ENCODE measurements around the gene LINC01488. TPM values are rescaled to one million over a fixed set of nuclear protein-coding genes. Genes with fewer than 3 reads are reported as not detected.

The LINC01488 gene
- total RNA-seq, 6 donors from 2014 or later: not detected

DNA sequence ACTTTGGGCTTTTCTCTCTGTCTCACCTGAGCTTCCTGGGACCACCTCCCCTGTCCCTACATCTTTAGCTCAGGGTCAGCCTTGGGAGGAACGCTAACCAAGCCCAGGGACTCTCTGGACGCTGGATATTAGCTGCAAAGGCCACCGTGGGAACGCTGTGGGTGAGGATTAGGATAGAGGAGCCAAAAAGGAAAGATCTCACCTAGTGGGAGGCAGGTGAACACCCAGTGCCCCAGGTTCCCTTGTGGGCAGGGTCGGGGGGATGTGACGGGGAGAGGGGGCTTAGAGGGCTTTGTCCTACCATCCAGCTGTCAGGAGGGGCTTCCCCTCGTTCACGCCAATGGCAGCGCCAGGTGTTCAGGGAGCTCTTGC lies 50.2 kb downstream of the LINC01488 start:
- DNase-seq (peak in 1 of 2 donors; percentile 7), ATAC-seq (ENCODE audit: low FRiP score in 2 of 2) (no peak)
- Histone ChIP-seq H3K36me3 (no peaks in the 10 kb centered on the region), H3K4me3 (no peak overlapping the region), H3K27ac (no peak overlapping the region), H3K27me3 (no peaks in the 10 kb centered on the region), H3K4me1 (peaks cover 0 to 5% (median 0%) of the 10 kb centered on the region in 4 donors), H3K9me3 (no peaks in the 10 kb centered on the region)
- no peak for TF ChIP-seq EP300 (IDR thresholded peaks at IDR 0.05)
- TF ChIP-seq POLR2A (IDR thresholded peaks at IDR 0.05): no peak
- 85 to 94% methylated on average over 9 of the region's 9 CpGs for WGBS, 2 donors

DNA sequence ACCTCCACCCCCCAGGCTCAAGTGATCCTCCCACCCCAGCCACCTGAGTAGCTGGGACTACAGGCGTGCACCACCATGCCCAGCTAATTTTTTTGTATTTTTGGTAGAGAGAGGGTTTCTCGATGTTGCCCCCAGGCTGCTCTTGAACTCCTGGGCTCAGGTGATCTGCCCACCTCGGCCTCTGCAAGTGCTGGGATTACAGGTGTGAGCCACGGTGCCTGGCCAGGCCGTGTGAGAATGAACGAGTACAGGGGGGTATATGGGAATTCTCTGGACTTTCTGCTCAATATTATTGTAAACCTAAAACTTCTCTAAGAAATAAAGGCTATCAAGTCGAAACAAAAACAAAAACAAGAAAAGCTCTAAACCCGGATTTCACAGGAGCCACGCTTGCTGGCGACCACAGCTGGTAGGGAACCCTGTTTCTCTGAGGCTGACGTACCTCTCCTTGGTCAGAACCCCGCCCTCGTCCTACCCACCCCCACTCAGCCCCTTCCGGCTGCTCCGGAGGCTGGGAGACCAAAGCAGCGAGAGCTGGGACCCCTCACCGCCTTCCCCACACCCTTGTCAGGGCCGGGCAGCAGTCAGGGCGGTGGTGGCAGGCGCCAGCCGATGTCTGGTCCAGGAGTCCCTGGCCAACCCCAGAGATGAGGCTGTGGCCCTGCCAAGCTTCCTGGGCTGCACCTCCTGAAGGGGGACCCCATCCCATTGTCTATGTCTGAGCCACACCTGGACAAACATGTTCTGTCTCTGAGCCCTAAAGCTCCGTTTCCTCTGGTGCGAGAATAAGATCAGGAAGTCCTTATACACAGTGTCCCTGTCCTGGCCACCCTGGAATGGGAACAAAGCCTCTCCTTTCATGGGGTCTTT lies 52.1 kb downstream of the LINC01488 start:
- TF ChIP-seq CTCF (IDR thresholded peaks at IDR 0.05): no peak
- TF ChIP-seq POLR2AphosphoS5 (IDR thresholded peaks at IDR 0.05): no peak
- no peak for TF ChIP-seq POLR2A (IDR thresholded peaks at IDR 0.05)
- no peak for TF ChIP-seq EP300 (IDR thresholded peaks at IDR 0.05)
- WGBS, 2 donors: 82 to 91% methylated on average over 15 to 23 of the region's 23 CpGs

GRCh38 chr11:69534166-69534530 lies 52.7 kb downstream of the LINC01488 start:
- 73 to 79% methylated on average over 3 to 14 of the region's 14 CpGs for WGBS, 2 donors
- Histone ChIP-seq H3K27me3 (no peaks in the 10 kb centered on the region), H3K36me3 (no peaks in the 10 kb centered on the region), H3K9me3 (no peaks in the 10 kb centered on the region), H3K4me1 (peaks cover 7 to 16% (median 10%) of the 10 kb centered on the region in 4 donors), H3K27ac (no peak overlapping the region), H3K4me3 (no peak overlapping the region)
- TF ChIP-seq POLR2A (IDR thresholded peaks at IDR 0.05): no peak
- DNase-seq (no peak), ATAC-seq (ENCODE audit: low FRiP score in 2 of 2) (no peak)

More for the DNA sequence above, 52.1 kb downstream of the LINC01488 start:
- DNase-seq: no peak
- no peaks in the 10 kb centered on the region for H3K27me3 ChIP-seq
- no peak overlapping the region for H3K27ac ChIP-seq
- H3K4me3 ChIP-seq: no peak overlapping the region
- H3K36me3 ChIP-seq: no peaks in the 10 kb centered on the region
- peaks cover under 1 to 10% (median 4%) of the 10 kb centered on the region in 4 donors for H3K4me1 ChIP-seq
- ATAC-seq (ENCODE audit: low FRiP score in 2 of 2): no peak
- no peaks in the 10 kb centered on the region for H3K9me3 ChIP-seq

DNA sequence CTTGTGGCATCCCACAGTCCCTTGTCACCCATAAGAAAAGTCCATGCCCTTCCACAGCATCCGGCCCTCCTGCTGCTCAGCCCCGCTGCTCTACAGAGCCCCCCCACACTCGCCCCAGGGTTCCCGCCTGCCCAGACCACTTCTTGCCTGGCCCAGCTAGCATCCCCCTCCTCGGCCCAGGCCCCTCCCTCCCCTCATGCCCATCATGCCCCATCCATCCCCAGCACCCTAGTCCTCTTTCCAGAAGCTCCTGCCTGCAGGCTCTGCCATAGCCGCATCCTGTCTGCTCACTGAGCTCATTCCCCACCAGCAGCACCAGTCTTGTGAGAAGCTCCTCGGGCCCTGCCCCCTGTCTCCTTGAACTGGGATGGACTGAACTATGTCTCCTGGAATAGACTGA lies 54.4 kb downstream of the LINC01488 start:
- 90 to 97% methylated on average over 7 of the region's 7 CpGs for WGBS, 2 donors
- no peaks in the 10 kb centered on the region for H3K9me3 ChIP-seq
- H3K4me3 ChIP-seq: no peak overlapping the region
- ATAC-seq (ENCODE audit: low FRiP score in 2 of 2): no peak
- no peak overlapping the region for H3K27ac ChIP-seq
- no peaks in the 10 kb centered on the region for H3K36me3 ChIP-seq
- H3K4me1 ChIP-seq: peaks cover 22 to 28% (median 26%) of the 10 kb centered on the region in 4 donors
- no peaks in the 10 kb centered on the region for H3K27me3 ChIP-seq
- TF ChIP-seq CTCF (IDR thresholded peaks at IDR 0.05): no peak
- no peak for TF ChIP-seq POLR2AphosphoS5 (IDR thresholded peaks at IDR 0.05)
- TF ChIP-seq EP300 (IDR thresholded peaks at IDR 0.05): no peak
- no peak for TF ChIP-seq POLR2A (IDR thresholded peaks at IDR 0.05)
- no peak for DNase-seq

DNA sequence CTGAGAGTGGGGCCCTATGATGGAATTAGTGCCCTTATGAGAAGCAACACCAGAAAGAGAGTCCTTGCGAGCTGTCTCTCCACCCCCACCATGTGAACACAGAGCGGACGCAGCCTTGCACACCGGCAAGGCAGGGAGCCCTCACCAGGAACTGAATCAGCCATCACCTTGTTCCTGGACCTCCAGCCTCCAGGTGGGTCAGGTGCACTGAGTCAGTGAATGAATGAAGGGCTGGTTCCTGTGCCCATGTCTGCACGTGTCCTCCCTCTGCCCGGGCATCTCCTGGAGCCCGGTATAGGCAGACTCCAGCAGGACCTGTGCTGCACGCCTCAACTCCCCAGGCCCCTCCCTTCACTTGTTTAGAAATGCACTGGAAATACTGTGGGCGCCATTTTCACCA lies 54.9 kb downstream of the LINC01488 start:
- Histone ChIP-seq H3K4me3 (no peak overlapping the region), H3K36me3 (no peaks in the 10 kb centered on the region), H3K27ac (no peak overlapping the region), H3K27me3 (no peaks in the 10 kb centered on the region), H3K4me1 (peaks cover 25 to 33% (median 30%) of the 10 kb centered on the region in 4 donors), H3K9me3 (no peaks in the 10 kb centered on the region)
- TF ChIP-seq POLR2AphosphoS5 (IDR thresholded peaks at IDR 0.05): no peak
- no peak for DNase-seq
- 92 to 95% methylated on average over 9 of the region's 9 CpGs for WGBS, 2 donors
- ATAC-seq (ENCODE audit: low FRiP score in 2 of 2): no peak

- no peak overlapping the region for H3K27ac ChIP-seq
- no peak for ATAC-seq (ENCODE audit: low FRiP score in 2 of 2)
- WGBS, 2 donors: 94 to 98% methylated on average over 10 of the region's 10 CpGs
- H3K4me3 ChIP-seq: no peak overlapping the region
- no peaks in the 10 kb centered on the region for H3K27me3 ChIP-seq
- H3K4me1 ChIP-seq: peaks cover 25 to 38% (median 31%) of the 10 kb centered on the region in 4 donors
- no peak for TF ChIP-seq POLR2A (IDR thresholded peaks at IDR 0.05)
- no peak for TF ChIP-seq POLR2AphosphoS5 (IDR thresholded peaks at IDR 0.05)
- no peak for TF ChIP-seq EP300 (IDR thresholded peaks at IDR 0.05)
- no peak for TF ChIP-seq CTCF (IDR thresholded peaks at IDR 0.05)
- DNase-seq: peak in 1 of 2 donors; percentile 3
- H3K36me3 ChIP-seq: no peaks in the 10 kb centered on the region
- no peaks in the 10 kb centered on the region for H3K9me3 ChIP-seq
Observed at GRCh38 chr11:69537126-69537525, 55.7 kb downstream of the LINC01488 start.

Measured in upper lobe of left lung (tissue), 6 donors.